GM19372 (cell line): Measurements from ENCODE around the gene PSMD14.
"Not testable (repeated sequence)": the region's sequence is repeated elsewhere in the genome, so short reads cannot be mapped to it uniquely, and the experiment has no call there.

Source experiments
- ATAC-seq: cut with Tn5 transposase; IDR thresholded peaks from one replicate; pipeline ENCODE4 v1.9.1; 2021; ENCODE audit warnings: mild to moderate bottlenecking, low read depth, moderate library complexity; ENCODE audit not compliant: unreplicated experiment

Gene PSMD14

GRCh38 chr2:161332371-161332967, 24.2 kb downstream of the PSMD14 start:
- no peak for ATAC-seq

- no peak for ATAC-seq
Measured at GRCh38 chr2:161335626-161336025, 27.4 kb downstream of the PSMD14 start.

DNA sequence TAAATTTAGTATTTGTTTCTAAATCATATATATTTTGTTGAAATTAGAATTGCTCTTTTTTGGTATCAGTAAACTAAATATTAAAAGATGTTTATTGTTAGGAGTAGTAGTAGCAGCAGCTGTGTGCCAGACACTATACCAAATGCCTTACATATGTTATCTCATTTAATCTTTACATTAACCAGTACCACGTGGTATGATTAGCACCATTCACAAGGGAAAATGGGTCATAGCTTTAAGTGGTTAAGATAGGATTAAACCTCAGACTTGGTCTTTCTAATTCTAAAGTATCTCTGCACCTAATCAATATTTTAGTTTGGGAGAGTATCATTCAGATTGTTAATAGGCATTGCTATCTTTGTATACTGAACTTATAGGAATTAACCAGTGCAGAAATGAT, 29.0 kb downstream of the PSMD14 start:
- no peak for ATAC-seq

DNA sequence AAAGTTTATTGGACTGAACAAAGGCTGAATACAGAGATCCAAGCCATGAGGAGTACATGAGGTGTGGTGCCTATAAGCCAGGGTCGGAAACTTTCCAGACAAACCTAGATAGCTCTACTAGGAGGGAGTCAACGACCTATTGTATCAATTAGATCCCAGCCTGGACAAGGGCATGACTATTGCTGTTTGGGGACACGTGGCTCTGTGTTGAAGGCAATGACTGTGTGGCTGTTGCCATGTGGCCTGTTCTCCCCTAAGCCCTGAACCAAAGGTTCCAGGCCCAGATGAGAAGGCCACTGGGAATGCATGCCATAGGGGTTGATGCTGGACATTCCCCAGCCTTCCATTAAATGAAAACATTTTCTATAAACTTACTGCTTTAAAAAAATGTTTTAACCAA, 31.3 kb downstream of the PSMD14 start:
- ATAC-seq, result not testable (repeated sequence)

GRCh38 chr2:161340930-161341413, 32.7 kb downstream of the PSMD14 start:
- ATAC-seq, result not testable (repeated sequence)

- no peak for ATAC-seq
Measured at GRCh38 chr2:161343235-161343634, 35.0 kb downstream of the PSMD14 start.

- ATAC-seq, result no peak
Measured at GRCh38 chr2:161344692-161345091, 36.5 kb downstream of the PSMD14 start.

- no peak for ATAC-seq
Measured at GRCh38 chr2:161351678-161352077, 43.5 kb downstream of the PSMD14 start.

DNA sequence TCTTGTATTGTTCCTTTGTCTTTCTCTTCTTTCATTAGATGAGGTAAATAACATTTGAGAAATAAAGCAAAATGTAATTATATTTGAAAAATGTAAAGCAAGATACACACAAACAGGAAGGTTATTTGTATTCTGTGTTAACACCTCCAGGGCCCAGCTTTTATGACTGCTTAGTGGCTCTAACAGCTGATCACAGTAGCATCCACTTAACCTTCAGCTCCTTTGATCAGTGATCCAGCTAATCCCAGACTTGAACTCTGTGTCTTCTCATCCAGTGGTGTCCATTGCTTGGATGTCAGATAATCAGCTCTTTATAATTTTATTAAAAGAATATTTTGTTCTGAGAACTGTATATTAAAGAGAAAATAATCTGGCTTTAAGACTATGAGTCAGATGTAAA, 44.5 kb downstream of the PSMD14 start:
- no peak for ATAC-seq

- ATAC-seq, result no peak
Measured at GRCh38 chr2:161353543-161353942, 45.3 kb downstream of the PSMD14 start.

DNA sequence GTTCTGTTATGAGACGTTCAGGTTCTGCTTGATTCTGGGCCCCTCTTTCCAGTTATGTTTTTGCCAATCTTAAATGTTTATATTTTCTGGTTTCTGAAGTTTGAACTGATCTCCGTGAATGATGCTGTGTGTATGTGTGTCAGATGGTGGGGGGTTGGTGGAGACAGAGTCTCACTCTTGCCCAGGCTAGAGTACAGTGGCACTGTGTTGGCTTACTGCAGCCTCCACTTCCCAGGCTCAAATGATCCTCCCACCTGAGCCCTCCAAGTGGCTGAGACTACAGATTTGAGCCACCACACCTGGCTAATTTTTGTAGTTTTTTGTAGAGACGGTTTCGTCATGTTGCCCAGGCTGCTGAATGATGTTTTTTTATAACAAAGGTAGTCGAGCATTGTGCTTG, 45.9 kb downstream of the PSMD14 start:
- no peak for ATAC-seq

GRCh38 chr2:161355106-161355505, 46.9 kb downstream of the PSMD14 start:
- no peak for ATAC-seq

- no peak for ATAC-seq
Measured at GRCh38 chr2:161355983-161356382, 47.8 kb downstream of the PSMD14 start.

DNA sequence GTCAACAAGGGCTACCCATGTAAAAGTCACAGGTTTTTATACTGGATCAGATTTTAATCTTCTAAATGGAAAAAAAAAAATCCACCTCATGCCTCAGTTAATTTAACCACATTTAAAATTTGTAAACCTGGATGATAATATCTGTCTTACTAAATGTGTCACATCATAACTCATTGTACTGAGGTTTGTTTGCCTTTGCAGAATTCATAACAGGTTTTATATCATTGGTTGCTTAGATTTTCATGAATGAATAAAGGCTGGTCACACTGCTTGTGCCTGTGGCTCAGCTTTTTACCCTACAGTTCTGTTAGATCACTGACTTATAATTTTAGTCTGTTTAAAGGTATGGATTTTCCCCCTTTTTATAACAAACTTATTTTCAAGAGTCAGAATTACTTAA, 48.9 kb downstream of the PSMD14 start:
- no peak for ATAC-seq

GRCh38 chr2:161358838-161359237, 50.6 kb downstream of the PSMD14 start:
- no peak for ATAC-seq

DNA sequence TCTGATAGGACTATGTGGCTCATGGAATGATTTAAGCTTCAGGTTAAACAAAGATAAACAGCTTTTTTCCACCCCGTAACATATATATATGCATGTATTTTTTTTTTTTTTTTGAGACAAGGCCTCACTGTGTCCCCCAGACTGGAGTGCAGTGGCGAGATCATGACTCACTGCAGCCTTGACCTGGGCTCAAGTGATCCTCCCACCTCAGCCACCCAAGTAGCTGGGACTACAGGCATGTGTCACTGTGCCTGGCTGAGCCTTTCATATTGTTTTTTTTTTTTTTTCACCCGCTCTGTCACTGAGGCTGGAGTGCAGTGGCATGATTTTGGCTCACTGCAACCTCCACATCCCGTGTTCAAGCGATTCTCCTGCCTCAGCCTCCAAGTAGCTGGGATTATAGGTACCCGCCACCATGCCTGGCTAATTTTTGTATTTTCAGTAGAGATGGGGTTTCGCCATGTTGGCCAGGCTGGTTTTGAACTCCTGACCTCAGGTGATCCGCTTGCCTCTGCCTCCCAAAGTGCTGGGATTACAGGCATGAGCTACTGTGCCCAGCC, 52.0 kb downstream of the PSMD14 start:
- not testable (repeated sequence) for ATAC-seq

DNA sequence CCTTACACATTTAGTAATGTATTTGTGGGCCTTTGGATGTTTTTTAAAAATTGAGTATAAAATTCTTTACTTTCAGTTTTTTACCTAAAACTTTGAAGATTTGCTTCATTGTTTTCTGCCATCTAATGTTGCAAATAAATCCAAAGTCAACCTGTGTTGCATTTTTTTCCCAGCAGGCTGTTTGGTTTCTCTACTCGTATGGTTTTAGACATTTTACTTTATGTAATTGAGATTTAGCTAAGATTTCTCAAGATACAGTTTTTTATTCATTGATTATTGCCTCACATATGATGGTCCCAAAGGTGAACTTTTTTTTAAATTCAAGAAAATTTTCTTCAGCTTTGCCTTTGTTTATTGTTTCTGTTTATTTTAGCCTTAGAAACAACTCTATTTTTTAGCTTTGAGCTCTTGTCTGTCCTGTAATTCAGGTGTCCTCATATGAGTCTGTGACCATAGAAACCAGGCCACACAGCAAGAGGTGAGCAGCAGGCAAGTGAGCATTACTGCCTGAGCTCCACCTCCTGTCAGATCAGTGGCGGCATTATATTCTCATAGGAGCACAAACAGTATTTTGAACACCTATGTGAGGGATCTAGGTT, 54.4 kb downstream of the PSMD14 start:
- ATAC-seq, result no peak

GRCh38 chr2:161367675-161368074, 59.5 kb downstream of the PSMD14 start:
- no peak for ATAC-seq

DNA sequence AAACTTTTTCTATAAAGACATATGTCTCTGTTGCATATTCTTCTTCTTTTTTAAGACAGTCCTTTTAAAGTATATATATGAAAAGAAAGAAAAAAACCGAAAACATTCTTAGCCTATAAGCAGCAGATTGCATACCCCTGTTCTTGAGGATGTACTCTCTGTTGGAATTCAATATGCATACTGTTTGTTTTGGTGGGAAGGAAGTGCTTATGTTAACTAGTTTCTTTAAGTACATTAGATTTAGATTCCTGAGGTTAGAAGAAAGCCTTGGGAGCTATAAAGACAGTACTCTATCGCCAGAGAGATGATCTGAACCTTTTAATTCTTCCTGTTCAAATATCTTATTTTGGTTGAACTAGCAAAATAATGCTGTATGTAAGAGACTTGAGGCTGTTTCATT, 61.1 kb downstream of the PSMD14 start:
- ATAC-seq, result no peak

DNA sequence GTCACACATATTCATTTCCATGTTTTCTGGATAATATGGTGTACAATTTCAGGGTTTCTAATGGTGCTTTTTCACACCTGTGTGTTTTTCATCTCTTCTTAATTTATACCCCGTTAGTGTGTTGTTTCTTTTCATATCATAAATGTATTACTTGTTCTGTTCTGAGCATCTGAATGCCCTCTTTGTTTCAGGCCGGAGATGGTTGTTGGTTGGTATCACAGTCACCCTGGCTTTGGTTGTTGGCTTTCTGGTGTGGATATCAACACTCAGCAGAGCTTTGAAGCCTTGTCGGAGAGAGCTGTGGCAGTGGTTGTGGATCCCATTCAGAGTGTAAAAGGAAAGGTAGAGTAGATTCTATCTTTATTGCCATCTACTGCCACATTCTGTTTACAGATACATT, 62.8 kb downstream of the PSMD14 start:
- no peak for ATAC-seq

DNA sequence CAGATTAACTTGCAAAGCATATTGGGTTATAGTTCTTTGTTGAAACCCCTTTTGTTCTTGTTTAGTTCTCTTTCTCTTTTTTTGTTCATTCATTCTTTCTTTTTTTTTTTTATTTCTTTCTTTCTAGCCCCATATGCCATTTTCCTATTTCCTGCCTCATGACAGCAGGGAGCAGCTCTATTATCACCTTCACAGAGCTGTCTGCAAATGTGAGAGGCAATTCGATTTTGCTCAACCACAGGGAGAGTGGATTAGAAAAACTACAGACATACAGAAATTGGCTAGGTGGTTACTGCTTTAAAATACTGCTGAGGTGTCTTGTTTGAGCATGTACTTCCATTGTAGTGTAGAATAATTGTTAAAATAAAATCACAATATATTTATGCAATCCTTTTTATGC, 63.6 kb downstream of the PSMD14 start:
- no peak for ATAC-seq

- no peak for ATAC-seq
Measured at GRCh38 chr2:161373942-161374341, 65.7 kb downstream of the PSMD14 start.
